ENCODE data around the gene VAV3.

The VAV3 gene

DNA sequence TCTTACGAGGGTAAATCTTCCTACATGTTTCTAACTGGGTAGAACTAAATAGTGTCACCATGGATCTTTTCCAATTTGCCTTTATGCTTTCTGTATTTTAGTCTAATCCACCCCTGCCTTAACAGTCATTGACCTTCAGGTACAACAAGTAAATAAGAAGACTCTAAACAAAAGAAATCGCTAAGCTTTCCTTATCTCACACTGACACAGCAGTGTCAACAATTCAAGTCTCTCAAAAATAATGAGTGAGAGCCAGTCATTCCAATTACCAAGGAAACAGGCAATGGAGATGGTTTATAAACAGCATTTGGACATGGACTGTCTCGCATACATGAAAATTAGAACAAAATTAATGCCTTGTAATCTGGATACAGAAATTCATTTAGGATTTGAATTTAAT, 365.8 kb downstream of the VAV3 start:
- DNase-seq (ENCODE audit: low spot score) (no peak), FAIRE-seq (no peak)

DNA sequence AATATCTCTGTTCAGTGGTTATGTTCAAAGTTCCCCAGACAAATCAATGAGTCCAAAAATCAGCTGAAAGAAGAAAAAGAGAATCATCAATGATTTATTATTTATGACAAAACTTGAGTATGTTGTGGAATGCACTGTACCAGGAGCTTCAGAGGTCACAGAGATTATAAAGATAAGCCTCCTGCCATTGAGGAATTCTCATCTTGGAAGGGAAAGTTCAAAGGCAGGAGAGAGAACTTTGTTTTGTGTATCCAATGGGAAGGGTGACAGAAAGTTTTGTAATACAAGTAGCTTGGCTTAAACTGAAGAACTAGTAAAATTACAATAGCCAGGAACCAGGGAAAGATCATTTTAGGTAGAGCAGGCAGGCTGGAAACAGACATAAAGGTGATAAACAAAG, 367.7 kb downstream of the VAV3 start:
- DNase-seq (ENCODE audit: low spot score): no peak
- no peak for FAIRE-seq

DNA sequence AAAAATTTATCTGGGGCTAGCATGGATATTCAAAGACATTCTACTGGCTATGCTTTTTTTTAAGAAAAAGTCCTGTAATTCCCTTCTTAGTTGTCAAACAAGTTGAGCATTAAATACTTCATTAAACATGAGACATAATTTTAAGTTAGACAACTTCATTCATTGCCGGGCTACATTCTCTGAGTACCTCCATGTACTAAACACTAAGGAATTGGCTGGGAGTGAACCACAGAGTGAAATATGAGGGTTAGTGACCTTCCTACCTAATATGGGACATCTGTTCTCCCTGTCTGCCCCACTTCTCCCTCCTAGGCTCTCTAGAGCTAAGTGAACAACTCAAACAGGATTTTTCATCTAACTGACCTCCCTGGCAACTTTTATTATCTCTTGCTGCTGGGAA, 370.4 kb downstream of the VAV3 start:
- no peak for DNase-seq (ENCODE audit: low spot score)
- no peak for FAIRE-seq

DNA sequence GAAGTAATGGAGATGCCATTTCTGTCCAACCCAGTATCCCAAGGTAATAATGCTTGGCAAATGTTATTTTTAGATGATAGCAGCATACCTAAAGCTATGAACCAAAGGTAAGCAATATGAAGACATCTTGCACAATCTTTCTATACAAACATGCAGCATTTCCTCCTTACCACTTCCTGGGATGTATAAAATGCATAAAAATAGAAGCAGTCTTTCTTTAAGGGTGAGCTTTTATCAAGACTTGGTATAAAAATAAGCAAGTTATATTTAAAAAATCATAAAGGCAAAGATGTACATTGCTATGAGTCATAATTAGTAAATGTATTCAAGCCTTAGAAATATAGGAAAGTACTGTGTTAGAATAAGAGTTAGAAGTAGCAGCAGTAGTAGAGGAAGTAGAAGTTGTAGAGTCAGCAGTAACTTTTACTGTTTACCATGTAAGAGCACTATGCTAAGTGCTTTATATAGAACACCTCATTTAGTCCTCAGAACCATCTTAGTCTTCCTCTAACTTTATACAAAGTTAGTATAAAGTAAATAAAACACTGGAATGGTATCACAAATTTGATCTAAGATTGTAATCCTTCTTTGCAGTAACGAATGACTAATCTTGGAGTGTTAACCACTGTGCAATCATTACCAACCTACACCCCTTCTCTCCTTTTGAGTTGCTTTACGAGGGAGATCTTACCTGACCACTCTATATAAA, 371.3 kb downstream of the VAV3 start:
- FAIRE-seq: no peak
- DNase-seq (ENCODE audit: low spot score): no peak

DNA sequence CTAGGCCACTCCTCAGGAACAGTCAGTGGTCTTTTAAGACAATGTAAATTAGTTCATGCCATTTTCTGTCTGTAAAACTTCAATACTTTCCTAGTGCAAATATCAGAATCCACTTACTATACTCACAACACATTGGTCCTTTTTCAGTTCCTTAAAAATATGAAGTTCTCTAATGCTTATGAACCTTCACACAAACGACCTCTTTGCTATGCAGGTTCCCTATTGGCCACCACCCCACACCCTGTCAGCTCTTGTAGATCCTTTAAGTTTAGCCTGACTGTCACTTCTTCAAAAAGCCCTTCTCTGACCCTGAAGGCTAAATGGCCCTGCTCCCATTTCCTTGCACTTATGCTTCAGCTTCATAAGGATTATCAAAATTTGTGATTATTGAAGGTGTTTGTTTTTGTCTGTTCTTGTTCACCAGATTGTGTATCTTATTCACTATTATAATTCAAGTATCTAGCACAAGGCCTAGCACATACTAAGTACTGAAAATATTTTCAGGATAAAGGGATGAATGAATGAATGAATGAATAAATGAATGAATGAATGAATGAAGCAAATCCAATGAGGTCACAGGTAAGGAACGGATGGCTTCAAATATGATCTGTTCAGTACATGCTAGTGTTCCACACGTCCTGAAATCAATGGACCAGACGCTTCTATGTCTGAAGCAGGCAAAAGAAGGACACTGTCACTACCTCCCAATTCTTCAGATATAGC, 373.9 kb downstream of the VAV3 start:
- FAIRE-seq (no peak), DNase-seq (ENCODE audit: low spot score) (no peak)

DNA sequence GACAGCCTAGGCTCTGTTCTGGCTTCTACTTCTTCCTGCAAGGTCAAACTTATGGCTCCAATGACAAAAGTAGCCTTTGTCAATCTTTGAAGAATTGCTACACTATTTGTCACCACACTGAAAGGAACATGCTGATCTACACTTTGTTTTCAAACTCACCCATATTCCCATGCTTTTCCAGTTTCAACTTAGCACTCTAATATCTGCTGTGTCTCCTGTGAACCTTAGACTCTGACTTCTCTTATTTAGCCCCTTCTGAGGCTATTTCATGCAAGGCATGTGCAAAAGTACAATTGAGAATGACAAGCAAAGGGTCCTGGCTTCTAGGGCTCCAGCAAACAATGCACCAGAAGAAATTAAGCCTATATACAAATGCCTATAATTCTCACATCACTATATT, 374.9 kb downstream of the VAV3 start:
- FAIRE-seq (no peak), DNase-seq (ENCODE audit: low spot score) (no peak)

DNA sequence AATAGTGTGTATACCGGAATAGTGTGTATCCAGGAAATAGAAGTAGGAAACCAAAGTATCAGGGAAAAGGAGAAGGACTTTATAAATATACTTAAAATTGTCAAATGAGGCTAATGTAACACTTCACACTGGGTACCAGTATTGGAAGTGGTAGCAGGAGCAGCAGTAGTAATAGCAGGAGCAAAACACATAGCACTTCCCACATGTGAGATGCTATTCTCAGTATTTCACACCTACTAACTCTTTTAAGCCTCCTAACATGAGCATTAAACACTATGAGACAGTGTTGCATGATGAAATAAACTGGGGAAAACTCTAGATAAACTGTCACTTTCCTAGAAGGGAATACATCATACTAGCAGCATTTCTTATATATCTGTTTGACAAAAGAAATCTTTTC, 376.7 kb downstream of the VAV3 start:
- FAIRE-seq: no peak
- no peak for DNase-seq (ENCODE audit: low spot score)

DNA sequence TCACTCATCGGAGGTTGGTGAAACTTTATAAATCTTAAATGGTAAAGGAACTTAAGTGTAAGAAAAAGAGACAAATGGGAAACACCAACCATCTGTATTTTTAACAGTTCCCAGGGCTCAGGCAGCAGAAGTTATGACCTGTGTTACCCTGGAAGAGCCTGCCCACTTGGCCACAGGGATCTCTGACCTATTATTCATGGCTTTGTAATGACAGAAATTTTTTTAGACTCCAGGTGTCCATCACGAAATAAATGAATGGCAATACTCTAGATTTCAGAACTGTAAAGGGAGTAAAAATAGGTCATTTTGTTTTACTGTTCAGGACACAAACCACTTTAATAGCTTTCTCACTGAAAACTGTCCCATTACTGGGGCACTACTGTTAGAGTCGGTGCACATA, 389.8 kb downstream of the VAV3 start:
- no peak for DNase-seq (ENCODE audit: low spot score)
- FAIRE-seq: no peak

DNA sequence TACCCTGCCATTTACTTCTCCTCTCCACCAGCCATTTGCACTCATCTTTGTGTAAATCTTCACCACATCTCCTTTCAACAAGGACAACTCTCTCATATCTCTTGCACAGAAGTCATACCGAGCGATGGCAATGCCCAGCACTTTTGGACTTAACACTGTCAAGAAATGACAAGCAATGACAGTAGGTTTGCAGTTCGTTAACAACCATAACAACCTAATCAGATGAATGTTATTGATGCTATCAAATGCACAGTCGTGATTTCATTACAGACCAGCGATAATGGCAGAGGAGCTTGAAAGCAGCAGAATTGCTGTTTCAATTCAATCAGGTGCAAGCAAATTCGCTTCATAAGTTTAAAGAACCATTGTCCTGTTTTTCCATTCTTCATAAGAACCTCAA, 390.9 kb downstream of the VAV3 start:
- FAIRE-seq: no peak
- no peak for DNase-seq (ENCODE audit: low spot score)

DNA sequence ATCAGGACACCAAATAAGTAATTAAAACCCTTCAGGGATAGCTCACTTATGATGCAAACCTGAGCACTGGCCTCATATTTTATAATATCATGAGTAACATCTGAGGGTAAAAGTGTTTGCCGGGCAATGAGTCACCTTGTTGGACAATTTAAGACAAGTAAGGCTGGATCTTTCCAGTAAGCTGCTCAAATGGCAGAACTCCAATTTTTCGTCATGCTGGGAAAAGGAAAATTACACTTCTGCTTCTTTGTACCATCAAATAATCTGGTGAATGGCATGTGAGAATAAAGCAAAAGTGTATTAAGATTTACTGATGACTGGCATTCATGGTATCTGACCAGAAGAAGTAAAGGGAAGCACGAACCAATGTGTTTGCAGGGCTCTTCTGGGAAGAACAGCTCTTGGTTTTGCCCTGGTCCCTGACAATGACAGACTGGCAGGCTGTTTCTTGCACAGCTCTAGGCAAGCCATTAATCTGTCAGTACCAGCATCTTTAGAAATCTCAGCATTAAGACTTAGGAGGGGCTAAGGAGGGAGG, 392.2 kb downstream of the VAV3 start:
- DNase-seq (ENCODE audit: low spot score) (peak; percentile 58), FAIRE-seq (peak; percentile 32)

DNA sequence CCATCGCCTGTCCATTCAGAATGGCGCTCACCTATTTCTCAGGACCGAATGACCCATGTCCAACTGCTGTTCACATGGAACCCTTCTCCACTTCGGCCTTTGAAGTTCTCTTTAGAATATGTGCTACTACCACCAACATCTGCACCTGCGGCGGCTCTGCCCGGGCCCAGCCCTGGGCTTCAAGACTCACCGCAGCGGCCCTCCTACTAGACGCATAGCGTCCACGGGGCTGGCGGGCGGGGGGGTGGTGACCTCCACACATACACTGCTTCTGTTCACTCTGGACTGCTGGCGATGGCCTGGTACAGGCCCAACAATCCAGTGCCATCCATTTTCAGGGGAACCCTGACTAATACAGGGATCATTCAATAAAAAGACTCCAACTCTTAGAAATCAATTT, 394.2 kb downstream of the VAV3 start:
- DNase-seq (ENCODE audit: low spot score): no peak
- no peak for FAIRE-seq

DNA sequence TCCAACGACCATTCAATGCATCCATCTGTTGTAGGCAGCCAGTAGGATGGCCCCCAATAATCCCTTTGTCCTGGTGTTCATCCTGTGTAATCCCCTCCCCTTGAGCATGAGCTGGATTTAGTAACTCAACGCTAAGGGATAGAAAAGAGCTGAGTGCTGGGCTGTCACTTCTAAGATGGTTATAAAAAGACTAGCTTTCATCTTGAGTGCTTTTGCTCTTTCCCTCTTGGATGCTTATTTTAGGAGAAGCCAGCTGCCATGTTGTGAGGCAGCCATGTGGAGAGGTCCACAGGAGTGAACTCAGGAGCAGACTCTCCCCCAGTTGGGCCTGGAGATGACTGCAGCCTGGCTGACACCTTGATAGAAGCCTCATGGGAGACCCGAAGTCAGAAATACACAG, 401.5 kb downstream of the VAV3 start:
- DNase-seq (ENCODE audit: low spot score): no peak
- FAIRE-seq: no peak

DNA sequence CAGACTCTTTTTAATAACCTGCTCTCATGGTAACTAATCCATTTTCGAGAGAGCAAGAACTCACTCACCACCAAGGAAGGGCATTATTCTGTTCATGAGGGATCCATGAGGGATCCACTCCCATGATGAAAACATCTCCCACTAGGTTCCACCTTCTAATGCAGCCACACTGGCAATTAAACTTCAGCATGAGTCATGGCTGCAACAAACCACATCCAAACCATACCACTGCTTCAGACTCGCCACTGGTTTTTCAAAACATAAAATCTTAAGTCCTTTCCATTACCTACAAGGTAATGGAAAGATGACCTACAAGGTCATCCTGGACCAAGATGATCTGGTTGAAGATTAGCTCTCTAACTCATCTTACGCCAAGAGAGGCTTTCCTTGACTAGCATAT, 405.1 kb downstream of the VAV3 start:
- FAIRE-seq (no peak), DNase-seq (ENCODE audit: low spot score) (no peak)

DNA sequence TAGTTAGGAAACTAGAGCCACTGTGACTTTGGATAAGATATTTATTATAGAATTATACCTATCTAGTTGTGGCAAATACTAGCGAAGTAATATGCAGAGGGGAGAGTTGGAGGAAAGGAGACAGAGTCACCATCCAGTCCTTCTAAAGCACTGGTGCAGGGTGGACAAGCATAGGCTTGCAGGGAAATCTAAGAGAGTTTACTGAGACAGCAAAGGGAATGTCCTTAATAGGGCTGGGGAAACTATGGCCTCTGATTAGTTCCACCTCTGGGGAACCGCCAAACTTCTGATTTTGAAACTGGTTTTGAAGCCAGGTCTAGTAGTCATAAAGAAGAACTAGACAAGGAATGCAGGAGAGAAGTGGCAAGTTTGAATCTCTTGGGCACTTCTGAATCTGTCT, 407.9 kb downstream of the VAV3 start:
- DNase-seq (ENCODE audit: low spot score) (no peak), FAIRE-seq (no peak)

DNA sequence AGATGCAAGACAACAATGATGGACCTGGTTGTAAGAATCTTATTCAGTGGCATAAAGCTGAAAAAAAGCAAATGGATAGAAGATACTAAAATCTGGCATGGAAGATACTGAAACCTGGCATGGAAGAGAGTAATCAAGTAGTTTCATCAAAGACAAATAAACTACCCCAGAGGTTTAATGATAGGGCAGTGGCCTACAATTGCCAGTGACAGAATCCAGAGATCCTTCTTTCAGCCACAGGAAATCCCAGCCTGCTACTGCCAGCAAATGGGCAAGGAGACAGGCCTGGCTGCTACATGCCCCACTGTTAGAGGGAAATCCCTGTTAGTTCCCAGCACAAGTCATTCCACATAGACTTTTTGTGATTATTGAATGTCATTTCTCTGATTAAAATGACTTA, 409.4 kb downstream of the VAV3 start:
- no peak for FAIRE-seq
- no peak for DNase-seq (ENCODE audit: low spot score)

DNA sequence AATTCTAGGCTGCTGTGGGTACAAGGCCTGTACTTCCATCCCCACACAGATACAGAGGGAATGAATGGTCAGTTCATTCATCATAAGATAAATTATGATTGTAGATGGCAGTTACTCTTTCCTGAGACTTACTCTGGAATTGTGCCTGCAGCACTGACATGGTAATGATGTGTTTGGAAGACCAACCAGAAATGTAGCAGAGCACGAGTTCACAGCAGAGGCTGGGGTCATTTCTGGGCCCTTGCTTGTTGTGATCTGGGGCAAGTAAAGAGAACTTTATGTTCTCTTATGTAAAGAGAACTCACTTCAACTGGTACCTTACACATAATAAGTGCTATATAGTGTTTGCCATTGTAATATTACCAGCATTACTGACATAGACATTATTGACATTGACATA, 412.2 kb downstream of the VAV3 start:
- FAIRE-seq: no peak
- DNase-seq (ENCODE audit: low spot score): no peak

DNA sequence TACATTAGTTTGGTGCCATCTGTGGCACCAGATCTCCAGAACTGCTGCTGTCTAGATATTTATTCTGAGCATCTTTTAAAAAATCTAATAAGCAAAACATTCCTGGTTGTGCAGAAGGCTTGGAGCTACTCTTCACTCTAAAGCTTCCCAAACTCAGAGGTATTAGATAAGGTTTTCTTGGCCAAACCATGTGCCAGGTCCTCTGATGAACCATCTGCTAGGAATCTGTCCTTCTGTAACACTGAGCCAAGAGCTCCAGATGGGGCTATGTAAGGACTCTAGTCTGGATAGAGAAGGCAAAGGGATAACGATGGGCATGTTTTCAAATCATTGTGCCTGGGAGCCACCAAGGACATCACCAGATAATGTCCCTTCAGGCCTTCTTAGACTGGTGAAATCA, 413.5 kb downstream of the VAV3 start:
- FAIRE-seq (no peak), DNase-seq (ENCODE audit: low spot score) (no peak)

DNA sequence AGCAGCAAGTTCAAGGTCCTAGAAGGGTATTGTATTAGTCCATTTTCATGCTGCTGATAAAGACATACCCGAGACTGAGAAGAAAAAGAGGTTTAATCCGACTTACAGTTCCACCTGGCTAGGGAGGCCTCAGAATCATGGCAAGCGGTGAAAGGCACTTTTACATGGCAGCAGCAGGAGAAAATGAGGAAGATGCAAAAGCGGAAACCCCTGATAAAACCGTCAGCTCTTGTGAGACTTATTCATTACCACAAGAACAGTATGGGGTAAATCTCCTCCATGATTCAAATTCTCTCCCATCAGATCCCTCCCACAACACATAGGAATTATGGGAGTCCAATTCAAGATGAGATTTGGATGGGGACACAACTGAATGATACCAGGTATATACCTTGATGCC, 414.6 kb downstream of the VAV3 start:
- DNase-seq (ENCODE audit: low spot score): no peak
- FAIRE-seq: no peak

DNA sequence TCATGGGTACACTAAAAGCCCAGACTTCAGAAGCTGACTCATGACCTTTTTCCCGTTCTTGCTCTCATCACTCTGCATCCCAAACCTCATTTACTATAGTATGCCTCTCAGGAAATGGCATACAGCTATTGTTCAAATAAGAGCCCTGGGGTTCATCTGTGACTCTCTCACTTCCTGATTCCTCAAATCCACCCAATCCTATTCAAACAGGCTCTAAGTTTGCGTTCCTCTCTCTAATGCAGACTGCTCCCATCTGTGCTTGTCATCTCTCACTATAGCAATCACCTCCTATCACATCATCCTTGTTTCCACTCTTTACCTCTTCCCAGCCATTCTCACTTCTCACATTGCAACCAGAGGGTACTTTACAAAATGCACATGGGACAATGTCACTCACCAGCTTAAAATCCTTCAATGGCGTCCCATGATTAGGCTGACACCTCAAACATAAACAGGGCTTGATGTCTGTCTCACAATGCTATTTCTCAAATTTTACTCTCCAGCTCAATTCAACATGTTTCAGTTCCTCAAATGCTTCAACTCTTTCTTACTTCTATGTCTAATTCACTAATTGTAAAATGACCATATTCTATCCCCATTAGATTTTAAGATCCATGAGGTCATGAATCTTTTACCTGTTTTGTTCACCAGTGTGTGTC, 415.7 kb downstream of the VAV3 start:
- no peak for DNase-seq (ENCODE audit: low spot score)
- no peak for FAIRE-seq

DNA sequence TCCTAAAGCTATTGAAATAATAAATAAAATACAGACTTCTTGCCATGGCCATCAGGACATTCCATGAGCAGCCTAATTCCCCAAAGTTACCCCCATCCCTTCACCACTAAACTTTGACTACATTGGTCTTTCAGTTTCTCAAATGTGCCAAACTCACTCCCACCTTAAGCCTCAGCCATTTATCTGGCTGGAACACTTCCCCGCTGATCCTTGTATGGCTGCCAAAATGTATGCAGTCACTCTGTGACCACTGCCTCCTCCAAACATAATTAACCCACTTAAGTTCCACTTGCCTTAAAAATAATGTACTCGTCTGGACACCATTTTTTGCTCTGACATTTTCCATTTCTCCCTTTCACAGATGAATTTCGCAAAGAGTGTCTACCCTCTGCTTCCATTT, 416.7 kb downstream of the VAV3 start:
- FAIRE-seq (no peak), DNase-seq (ENCODE audit: low spot score) (no peak)

DNA sequence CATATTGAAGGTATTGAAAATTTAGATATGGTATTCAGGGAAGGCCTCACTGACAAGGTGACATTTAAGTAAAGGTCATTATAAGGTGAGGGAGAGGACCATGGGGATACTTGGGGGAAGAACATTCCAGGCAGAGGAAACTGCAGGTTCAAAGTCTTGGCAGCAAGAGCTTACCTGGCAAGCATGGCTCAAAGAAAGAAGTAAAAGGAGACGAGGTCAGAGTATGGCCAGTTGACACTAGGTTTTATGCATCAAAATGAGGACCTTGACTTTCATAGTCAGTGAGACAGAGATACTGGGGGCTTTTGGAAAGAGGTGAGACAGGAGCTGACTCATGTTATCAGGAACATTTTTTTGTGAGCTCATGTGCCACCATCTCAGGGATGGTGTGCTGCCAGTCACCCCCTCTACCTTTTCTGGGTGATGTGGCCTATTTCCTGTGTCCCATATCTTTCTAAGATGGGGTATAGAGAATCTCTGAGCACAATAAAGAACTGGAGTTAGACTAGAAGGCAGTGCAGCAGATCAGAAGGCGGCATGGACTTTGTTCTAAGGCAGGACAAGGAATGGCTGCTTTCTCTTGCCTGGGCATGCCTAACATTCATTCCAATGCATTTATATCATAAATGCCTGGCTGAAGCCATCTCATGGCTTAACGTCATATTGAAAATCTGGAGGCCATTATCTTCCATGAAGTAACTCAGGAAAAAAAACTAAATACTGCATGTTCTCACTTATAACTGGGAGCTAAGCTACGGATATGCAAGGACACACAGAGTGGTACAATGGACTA, 417.4 kb downstream of the VAV3 start:
- no peak for DNase-seq (ENCODE audit: low spot score)
- FAIRE-seq: no peak

DNA sequence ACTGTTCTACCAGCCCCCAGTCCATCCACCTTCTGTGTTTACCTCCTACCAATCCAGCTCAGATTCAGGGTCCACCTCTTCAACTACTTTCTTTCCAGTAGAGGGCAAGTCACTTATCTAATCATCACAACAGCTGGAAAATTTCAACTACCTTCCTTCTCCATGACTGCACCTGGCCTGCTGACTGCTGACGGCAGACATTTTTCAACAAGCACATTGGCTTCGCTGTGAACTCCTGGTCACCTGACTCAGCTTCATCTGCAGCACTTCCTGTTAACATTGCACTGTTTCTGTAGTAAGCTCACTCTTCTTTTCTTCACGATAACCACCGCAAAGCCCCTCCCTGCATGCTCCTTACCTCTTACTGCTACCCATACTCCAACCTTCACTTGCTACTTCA, 418.4 kb downstream of the VAV3 start:
- no peak for DNase-seq (ENCODE audit: low spot score)
- FAIRE-seq: no peak
